ENCODE measurements around the gene APEX2.

The APEX2 gene

GRCh38 chrX:55057675-55058249, 57.6 kb downstream of the APEX2 start:
- ChIA-PET POLR2A (no interaction called here), CTCF (interaction anchor here (0.6 to 1.3 kb wide), 9 partner anchors 33 to 850 kb away, joined by 3 to 16 read pairs (median 3); no protein-coding TSS in a partner anchor)
- peak; percentile 27 for DNase-seq (ENCODE audit: extremely low spot score)
- peak; percentile 63 for TF ChIP-seq CTCF (IDR thresholded peaks at IDR 0.05; ENCODE audit: control extremely low read depth, extremely low read depth, low read depth, missing control alignments)
